CD14-positive monocyte (primary cell): ENCODE measurements around the gene PHAF1. TPM values are rescaled to one million over a fixed set of nuclear protein-coding genes. Genes with fewer than 3 reads are reported as not detected.
A peak's percentile ranks its signal among the peaks of the same experiment; 100 is the strongest.

Source experiments
- DNase-seq, 3 donors: peaks; one replicate each; pipeline ENCODE4 v3.0.0-alpha.2; 2011 to 2022
- H2AFZ ChIP-seq: 2 replicates; pipeline ENCODE4 v1.6.0; 2012; ENCODE audit warnings: mild to moderate bottlenecking, low read depth, low read length, inconsistent platforms; ENCODE audit not compliant: insufficient read depth, poor library complexity, severe bottlenecking
- H3K27ac ChIP-seq, 2 donors: 1 replicate in 1 of 2; 2 replicates in 1 of 2; pipeline ENCODE4 v1.5.1; 2012 to 2013; ENCODE audit warnings: low read length in 2 of 2, control low read depth in 1 of 2, inconsistent platforms in 1 of 2, low read depth in 1 of 2, mild to moderate bottlenecking in 1 of 2
- H3K27me3 ChIP-seq, 2 donors: one replicate each; pipeline versions ENCODE4 v1.6.0 to v1.6.1; 2011 to 2013; ENCODE audit warnings: low read length in 2 of 2; ENCODE audit not compliant: control insufficient read depth in 2 of 2, insufficient read depth in 2 of 2
- H3K36me3 ChIP-seq, 2 donors: replicated peaks in 1 of 2; 1 replicate in 1 of 2; 2 replicates in 1 of 2; pipeline versions ENCODE4 v1.5.1 to v1.6.1; 2012 to 2013; ENCODE audit warnings: low read length in 2 of 2, control low read depth in 1 of 2, inconsistent platforms in 1 of 2, mild to moderate bottlenecking in 1 of 2; ENCODE audit not compliant: insufficient read depth in 2 of 2, control insufficient read depth in 1 of 2
- H3K4me1 ChIP-seq, 2 donors: 1 replicate in 1 of 2; 2 replicates in 1 of 2; pipeline versions ENCODE4 v1.5.1 to v1.6.1; 2012 to 2013; ENCODE audit warnings: low read length in 2 of 2, control low read depth in 1 of 2, inconsistent platforms in 1 of 2, mild to moderate bottlenecking in 1 of 2, moderate library complexity in 1 of 2; ENCODE audit not compliant: insufficient read depth in 2 of 2, control insufficient read depth in 1 of 2
- H3K4me2 ChIP-seq: replicated peaks from 2 replicates; pipeline ENCODE3; 2012; ENCODE audit warnings: low read length, moderate library complexity, mild to moderate bottlenecking; ENCODE audit not compliant: poor library complexity, severe bottlenecking; ENCODE audit errors: extremely low read depth
- H3K4me3 ChIP-seq, 3 experiments: fragments of 200-600 bp in 1 of 3; sonication (generic) in 1 of 3; replicated peaks in 1 of 3; 1 replicate in 2 of 3; 2 replicates in 1 of 3; pipeline ENCODE4 v1.5.1; 2011 to 2013; ENCODE audit warnings: low read length in 3 of 3, mild to moderate bottlenecking in 3 of 3, control low read depth in 2 of 3, low read depth in 2 of 3, inconsistent platforms in 1 of 3, moderate library complexity in 1 of 3
- H3K79me2 ChIP-seq: 2 replicates; pipeline ENCODE4 v1.6.0; 2012; ENCODE audit warnings: mild to moderate bottlenecking, control low read depth, inconsistent platforms, low read length, moderate library complexity; ENCODE audit not compliant: insufficient read depth
- H3K9ac ChIP-seq: 2 replicates; pipeline ENCODE4 v1.6.0; 2017; ENCODE audit warnings: low read length, mild to moderate bottlenecking; ENCODE audit not compliant: insufficient read depth, poor library complexity, severe bottlenecking
- H3K9me3 ChIP-seq, 2 donors: replicated peaks in 1 of 2; 1 replicate in 1 of 2; 2 replicates in 1 of 2; pipeline versions ENCODE4 v1.5.1 to v1.6.1; 2012 to 2013; ENCODE audit warnings: low read length in 2 of 2, control low read depth in 1 of 2; ENCODE audit not compliant: control insufficient read depth in 1 of 2, insufficient read depth in 1 of 2
- H4K20me1 ChIP-seq: 2 replicates; pipeline ENCODE4 v1.6.0; 2012; ENCODE audit warnings: mild to moderate bottlenecking, low read length, control low read depth, moderate library complexity; ENCODE audit not compliant: insufficient read depth
- H3K27ac Mint-ChIP-seq, 7 donors: one replicate each; pipeline ENCODE4 v1.8.0; 2020; ENCODE audit warnings: mild to moderate bottlenecking in 7 of 7, mixed read lengths in 7 of 7, moderate library complexity in 6 of 7, inconsistent platforms in 2 of 7
- H3K27me3 Mint-ChIP-seq, 3 donors: one replicate each; pipeline ENCODE4 v1.8.0; 2021 to 2022; ENCODE audit warnings: low read depth in 3 of 3, mild to moderate bottlenecking in 3 of 3, mixed read lengths in 3 of 3, moderate library complexity in 3 of 3, inconsistent platforms in 1 of 3
- H3K36me3 Mint-ChIP-seq, 2 donors: one replicate each; pipeline ENCODE4 v1.8.0; 2020; ENCODE audit warnings: mixed read lengths in 2 of 2, inconsistent platforms in 1 of 2, mild to moderate bottlenecking in 1 of 2
- H3K4me1 Mint-ChIP-seq: one replicate; pipeline ENCODE4 v1.8.0; 2020; ENCODE audit warnings: mild to moderate bottlenecking, mixed read lengths
- H3K4me3 Mint-ChIP-seq, 2 donors: one replicate each; pipeline ENCODE4 v1.8.0; 2020; ENCODE audit warnings: mild to moderate bottlenecking in 2 of 2, mixed read lengths in 2 of 2, moderate library complexity in 1 of 2
- H3K9me3 Mint-ChIP-seq, 7 donors: one replicate each; pipeline ENCODE4 v1.8.0; 2020 to 2022; ENCODE audit warnings: mixed read lengths in 7 of 7, mild to moderate bottlenecking in 6 of 7, moderate library complexity in 6 of 7, inconsistent platforms in 2 of 7
- CTCF ChIP-seq: fragments of 200-600 bp; IDR thresholded peaks from one replicate; pipeline ENCODE4 v1.8.0; 2022; ENCODE audit warnings: antibody characterized with exemption, mild to moderate bottlenecking
- WGBS: methylation state at CpG from one replicate; pipeline ENCODE4 v1.1.5; 2013; ENCODE audit warnings: missing lambda C conversion rate; ENCODE audit not compliant: insufficient coverage; 5-methylcytosine and 5-hydroxymethylcytosine counted together
- intact Hi-C, 2 donors: fragments of 100-400 bp; cut with micrococcal nuclease; formaldehyde crosslinking; loops; one replicate each; pipeline versions ENCODE4 v1.15.0 to v1.15.1; 2023
- polyA plus RNA-seq, 3 donors: library from polyadenylated mRNA; depleted of rRNA in 1 of 3; unstranded in 2 of 3; stranded (reverse) in 1 of 3; fragments of 300-500 nt in 2 of 3; fragments of >200 nt in 1 of 3; fragmentation: Illumina TruSeq in 2 of 3; gene quantifications; 1 replicate in 2 of 3; 2 replicates in 1 of 3; pipeline ENCODE4 v1.2.3, GENCODE V29; 2012 to 2021

PHAF1 gene
- polyA plus RNA-seq, 3 donors = 18.8 to 68.2 (median 26.5) TPM

- H3K4me1 Mint-ChIP-seq = peaks cover 15% of the 10 kb centered on the region
These were observed 76.0 kb downstream of the PHAF1 start for GRCh38 chr16:67185651-67186134.

DNA sequence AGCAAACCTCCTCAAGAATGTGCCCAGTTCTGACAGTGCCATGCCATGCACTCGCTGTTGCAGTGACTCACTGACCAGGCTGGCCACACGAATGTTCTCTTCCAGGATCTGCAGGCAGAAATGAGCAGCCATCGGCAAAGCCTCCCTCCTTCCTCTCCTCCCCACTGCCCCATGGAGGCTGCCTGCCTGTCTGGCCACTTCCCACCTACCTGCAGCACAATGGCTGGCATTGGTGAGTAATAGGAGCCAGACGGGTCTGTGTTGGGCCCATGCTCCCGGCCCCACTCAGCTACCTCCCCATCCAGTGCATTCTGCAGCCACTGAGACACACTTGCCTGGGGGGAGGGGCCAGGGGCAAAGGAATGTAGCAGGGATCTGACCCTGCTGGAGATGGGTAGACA is 76.8 kb downstream of the PHAF1 start:
- H3K4me1 ChIP-seq = peaks cover 36 to 41% of the 10 kb centered on the region in 2 donors
- Mint-ChIP-seq H3K4me1 (peaks cover 17% of the 10 kb centered on the region), H3K27ac (peak overlapping the region in 1 of 7 donors; percentile 41), H3K27me3 (peaks cover 7 to 29% (median 18%) of the 10 kb centered on the region in 3 donors), H3K4me3 (peak overlapping the region in 1 of 2 donors; percentile 64), H3K36me3 (peaks cover 2% of the 10 kb centered on the region in 2 donors), H3K9me3 (peaks cover 0 to 5% (median 2%) of the 10 kb centered on the region in 7 donors)
- H3K4me2 ChIP-seq = no peak overlapping the region
- WGBS = 94% methylated on average over 2 of the region's 5 CpGs
- no peaks in the 10 kb centered on the region for H3K9me3 ChIP-seq
- TF ChIP-seq CTCF = no peak
- no peak for DNase-seq
- no peak overlapping the region for H3K27ac ChIP-seq
- intact Hi-C loops = no loop called here
- H3K27me3 ChIP-seq = peaks cover 0 to 8% of the 10 kb centered on the region in 2 donors
- H2AFZ ChIP-seq = no peak overlapping the region
- H3K9ac ChIP-seq = no peak overlapping the region
- H3K36me3 ChIP-seq = no peaks in the 10 kb centered on the region
- no peaks in the 10 kb centered on the region for H4K20me1 ChIP-seq
- H3K4me3 ChIP-seq = no peak overlapping the region
- peaks cover 8% of the 10 kb centered on the region for H3K79me2 ChIP-seq

More at GRCh38 chr16:67185651-67186134, 76.0 kb downstream of the PHAF1 start:
- Mint-ChIP-seq H3K9me3 (peaks cover 0 to 4% (median 2%) of the 10 kb centered on the region in 7 donors), H3K36me3 (peaks cover 2% of the 10 kb centered on the region in 2 donors), H3K27me3 (peaks cover 7 to 29% (median 18%) of the 10 kb centered on the region in 3 donors), H3K4me3 (peak overlapping the region in 1 of 2 donors; percentile 88), H3K27ac (peak overlapping the region in 2 of 7 donors; percentile 1 to 27)
- peaks cover 38 to 43% of the 10 kb centered on the region in 2 donors for H3K4me1 ChIP-seq
- H4K20me1 ChIP-seq = no peaks in the 10 kb centered on the region
- H2AFZ ChIP-seq = peak overlapping the region; percentile 74
- H3K79me2 ChIP-seq = peaks cover 8% of the 10 kb centered on the region
- no peak for DNase-seq
- TF ChIP-seq CTCF = peak; percentile 39
- H3K36me3 ChIP-seq = no peaks in the 10 kb centered on the region
- H3K4me3 ChIP-seq = peak overlapping the region; percentile 13 to 95 (median 13)
- H3K4me2 ChIP-seq = peak overlapping the region; percentile 92
- H3K27ac ChIP-seq = no peak overlapping the region
- intact Hi-C loops = no loop called here
- WGBS = 0% methylated on average over 3 of the region's 12 CpGs
- H3K27me3 ChIP-seq = peaks cover 0 to 8% of the 10 kb centered on the region in 2 donors
- no peaks in the 10 kb centered on the region for H3K9me3 ChIP-seq
- H3K9ac ChIP-seq = no peak overlapping the region
